Body of pancreas (tissue), 4 donors: ENCODE data around the gene IFT81. TPM values are rescaled to one million over a fixed set of nuclear protein-coding genes. Genes with fewer than 3 reads are reported as not detected.

Experiments used
- ATAC-seq: fragments of 150-250 bp; one replicate; pipeline ENCODE4 v1.9.1; 2016
- DNase-seq, 4 donors: peaks; one replicate each; pipeline ENCODE4 v3.0.0-alpha.2; 2019
- H3K27ac ChIP-seq, 4 donors: fragments of 200-600 bp; sonication (generic); 1 replicate in 3 of 4; 2 replicates in 1 of 4; pipeline versions ENCODE4 v1.5.1 to v1.6.1; 2016 to 2019; ENCODE audit warnings: mild to moderate bottlenecking in 1 of 4, mixed read lengths in 1 of 4, moderate library complexity in 1 of 4
- H3K27me3 ChIP-seq, 2 donors: fragments of 200-600 bp; sonication (generic); one replicate each; pipeline ENCODE4 v1.6.0; 2016; ENCODE audit warnings: mild to moderate bottlenecking in 1 of 2
- H3K36me3 ChIP-seq, 2 donors: fragments of 200-600 bp; sonication (generic); replicated peaks in 1 of 2; 2 replicates each; pipeline ENCODE4 v1.5.1; 2016; ENCODE audit warnings: low read depth in 2 of 2; ENCODE audit not compliant: insufficient read depth in 1 of 2
- H3K4me1 ChIP-seq: fragments of 200-600 bp; sonication (generic); one replicate; pipeline ENCODE4 v1.6.0; 2016
- H3K4me3 ChIP-seq, 2 donors: fragments of 200-600 bp; sonication (generic); 1 replicate in 1 of 2; 2 replicates in 1 of 2; pipeline ENCODE4 v1.5.1; 2016 to 2019
- H3K9me3 ChIP-seq, 3 donors: fragments of 200-600 bp; sonication (generic); 1 replicate in 2 of 3; 2 replicates in 1 of 3; pipeline ENCODE4 v1.5.1; 2016
- CTCF ChIP-seq, 7 experiments: fragments of 450-650 bp in 4 of 7; fragments of 200-600 bp in 3 of 7; sonication (generic) in 3 of 7; IDR thresholded peaks; one replicate each; pipeline ENCODE4 v1.5.1; 2016 to 2019; ENCODE audit warnings: antibody characterized with exemption in 7 of 7
- POLR2A ChIP-seq, 3 donors: fragments of 450-650 bp; IDR thresholded peaks; one replicate each; pipeline ENCODE4 v1.6.1; 2016; ENCODE audit warnings: antibody characterized with exemption in 3 of 3, mild to moderate bottlenecking in 2 of 3
- WGBS, 2 donors: methylation state at CpG; one replicate each; pipeline ENCODE4 v1.1.5; 2017; 5-methylcytosine and 5-hydroxymethylcytosine counted together
- intact Hi-C: fragments of 100-400 bp; cut with DNase I; formaldehyde crosslinking; loops from one replicate; pipeline ENCODE4 v1.15.1; 2023
- total RNA-seq, 2 donors: library from RNA; depleted of rRNA; stranded (reverse); fragments of >200 nt; gene quantifications; one replicate each; pipeline ENCODE4 v1.1.0, GENCODE V29; 2016

The IFT81 gene
- total RNA-seq, 2 donors from 2014 or later = 5.2 to 6.3 TPM

GRCh38 chr12:110149086-110149660 is 25.0 kb downstream of the IFT81 start:
- Histone ChIP-seq H3K36me3 (no peaks in the 10 kb centered on the region), H3K4me1 (no peaks in the 10 kb centered on the region), H3K27ac (no peak overlapping the region), H3K9me3 (no peaks in the 10 kb centered on the region), H3K4me3 (no peak overlapping the region), H3K27me3 (no peaks in the 10 kb centered on the region)
- DNase-seq (no peak), ATAC-seq (no peak)
- intact Hi-C loops = no loop called here
- no peak for TF ChIP-seq CTCF (IDR thresholded peaks at IDR 0.05)
- no peak for TF ChIP-seq POLR2A (IDR thresholded peaks at IDR 0.05)
- 88 to 92% methylated on average over 10 of the region's 10 CpGs for WGBS, 2 donors

- intact Hi-C loops = no loop called here
- no peak for DNase-seq
- WGBS, 2 donors = 96 to 100% methylated on average over 2 of the region's 2 CpGs
- Histone ChIP-seq H3K4me1 (no peaks in the 10 kb centered on the region), H3K36me3 (peaks cover 0 to 3% of the 10 kb centered on the region in 2 donors), H3K9me3 (no peaks in the 10 kb centered on the region), H3K4me3 (no peak overlapping the region), H3K27me3 (no peaks in the 10 kb centered on the region), H3K27ac (no peak overlapping the region)
- TF ChIP-seq POLR2A (IDR thresholded peaks at IDR 0.05) (no peak), CTCF (IDR thresholded peaks at IDR 0.05) (no peak)
- ATAC-seq = no peak
Observed at GRCh38 chr12:110156766-110157165, 32.6 kb downstream of the IFT81 start.

GRCh38 chr12:110157539-110157938 is 33.4 kb downstream of the IFT81 start:
- Histone ChIP-seq H3K27ac (no peak overlapping the region), H3K9me3 (no peaks in the 10 kb centered on the region), H3K27me3 (no peaks in the 10 kb centered on the region), H3K4me1 (no peaks in the 10 kb centered on the region), H3K36me3 (peaks cover 0 to 3% of the 10 kb centered on the region in 2 donors), H3K4me3 (no peak overlapping the region)
- no peak for ATAC-seq
- TF ChIP-seq POLR2A (IDR thresholded peaks at IDR 0.05) (no peak), CTCF (IDR thresholded peaks at IDR 0.05) (no peak)
- DNase-seq = no peak
- intact Hi-C loops = no loop called here

GRCh38 chr12:110159671-110160245 is 35.6 kb downstream of the IFT81 start:
- Histone ChIP-seq H3K36me3 (peaks cover 0 to 3% of the 10 kb centered on the region in 2 donors), H3K27ac (no peak overlapping the region), H3K4me3 (no peak overlapping the region), H3K4me1 (no peaks in the 10 kb centered on the region), H3K9me3 (no peaks in the 10 kb centered on the region), H3K27me3 (no peaks in the 10 kb centered on the region)
- WGBS, 2 donors = 85 to 94% methylated on average over 4 of the region's 4 CpGs
- ATAC-seq (no peak), DNase-seq (no peak)
- TF ChIP-seq POLR2A (IDR thresholded peaks at IDR 0.05) (no peak), CTCF (IDR thresholded peaks at IDR 0.05) (no peak)
- intact Hi-C loops = no loop called here
